Neural crest cell (in vitro differentiated cells): ENCODE data around the gene CD99. TPM values are rescaled to one million over a fixed set of nuclear protein-coding genes. Genes with fewer than 3 reads are reported as not detected.

ENCODE experiments used
- DNase-seq: peaks from one replicate; pipeline ENCODE4 v3.0.0; 2021; ENCODE audit warnings: low read depth, mixed read lengths, low spot score
- H3K27ac Mint-ChIP-seq: one replicate; pipeline ENCODE4 v1.8.0; 2021; ENCODE audit warnings: mild to moderate bottlenecking, mixed read lengths; ENCODE audit not compliant: unreplicated experiment
- H3K27me3 Mint-ChIP-seq: 2 replicates; pipeline ENCODE4 v1.8.0; 2021; ENCODE audit warnings: low read depth, mild to moderate bottlenecking, mixed read lengths
- H3K36me3 Mint-ChIP-seq: 2 replicates; pipeline ENCODE4 v1.8.0; 2021; ENCODE audit warnings: low read depth, mild to moderate bottlenecking, mixed read lengths
- H3K4me1 Mint-ChIP-seq: 2 replicates; pipeline ENCODE4 v1.8.0; 2021; ENCODE audit warnings: mixed read lengths
- H3K4me3 Mint-ChIP-seq: one replicate; pipeline ENCODE4 v1.8.0; 2021; ENCODE audit warnings: mild to moderate bottlenecking, mixed read lengths
- H3K9me3 Mint-ChIP-seq: 2 replicates; pipeline ENCODE4 v1.8.0; 2021; ENCODE audit warnings: mixed read lengths
- total RNA-seq: library from RNA; stranded (reverse); gene quantifications from 2 replicates; pipeline ENCODE4 v1.2.1, GENCODE V29; 2021
- TF ChIP-seq, protein P1 (sequence below): fragments of 200-600 bp; sonication (generic); conservative IDR thresholded peaks from 2 replicates; pipeline ENCODE4 v1.5.0; 2021; ENCODE audit warnings: antibody characterized with exemption, mild to moderate bottlenecking

Gene CD99
- total RNA-seq, 1 donor from 2014 or later = 165 TPM

DNA sequence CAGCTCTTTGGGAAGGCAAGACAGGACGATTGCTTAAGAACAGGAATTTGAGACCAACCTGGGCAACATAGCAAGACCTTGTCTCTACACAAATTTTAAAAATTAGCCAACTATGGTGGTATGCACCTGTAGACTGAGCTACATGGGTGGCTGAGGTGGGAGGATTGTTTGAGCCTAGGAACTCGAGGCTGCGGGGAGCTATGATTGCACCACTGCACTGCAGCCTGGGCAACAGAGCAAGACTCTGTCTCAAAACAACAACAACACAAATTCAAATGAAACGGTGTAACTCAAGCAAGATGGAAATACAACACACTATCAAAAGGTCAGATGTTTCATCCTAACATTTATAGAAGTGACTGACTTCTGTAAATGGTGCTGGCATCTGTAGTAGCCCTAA, 97.9 kb downstream of the CD99 start:
- Mint-ChIP-seq H3K36me3 (no peaks in the 10 kb centered on the region), H3K4me3 (no peak overlapping the region), H3K27ac (no peak overlapping the region), H3K4me1 (peaks cover 6% of the 10 kb centered on the region), H3K27me3 (no peaks in the 10 kb centered on the region), H3K9me3 (no peaks in the 10 kb centered on the region)
- DNase-seq = no peak
- TF ChIP-seq, protein P1, sequence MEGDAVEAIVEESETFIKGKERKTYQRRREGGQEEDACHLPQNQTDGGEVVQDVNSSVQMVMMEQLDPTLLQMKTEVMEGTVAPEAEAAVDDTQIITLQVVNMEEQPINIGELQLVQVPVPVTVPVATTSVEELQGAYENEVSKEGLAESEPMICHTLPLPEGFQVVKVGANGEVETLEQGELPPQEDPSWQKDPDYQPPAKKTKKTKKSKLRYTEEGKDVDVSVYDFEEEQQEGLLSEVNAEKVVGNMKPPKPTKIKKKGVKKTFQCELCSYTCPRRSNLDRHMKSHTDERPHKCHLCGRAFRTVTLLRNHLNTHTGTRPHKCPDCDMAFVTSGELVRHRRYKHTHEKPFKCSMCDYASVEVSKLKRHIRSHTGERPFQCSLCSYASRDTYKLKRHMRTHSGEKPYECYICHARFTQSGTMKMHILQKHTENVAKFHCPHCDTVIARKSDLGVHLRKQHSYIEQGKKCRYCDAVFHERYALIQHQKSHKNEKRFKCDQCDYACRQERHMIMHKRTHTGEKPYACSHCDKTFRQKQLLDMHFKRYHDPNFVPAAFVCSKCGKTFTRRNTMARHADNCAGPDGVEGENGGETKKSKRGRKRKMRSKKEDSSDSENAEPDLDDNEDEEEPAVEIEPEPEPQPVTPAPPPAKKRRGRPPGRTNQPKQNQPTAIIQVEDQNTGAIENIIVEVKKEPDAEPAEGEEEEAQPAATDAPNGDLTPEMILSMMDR = no peak

DNA sequence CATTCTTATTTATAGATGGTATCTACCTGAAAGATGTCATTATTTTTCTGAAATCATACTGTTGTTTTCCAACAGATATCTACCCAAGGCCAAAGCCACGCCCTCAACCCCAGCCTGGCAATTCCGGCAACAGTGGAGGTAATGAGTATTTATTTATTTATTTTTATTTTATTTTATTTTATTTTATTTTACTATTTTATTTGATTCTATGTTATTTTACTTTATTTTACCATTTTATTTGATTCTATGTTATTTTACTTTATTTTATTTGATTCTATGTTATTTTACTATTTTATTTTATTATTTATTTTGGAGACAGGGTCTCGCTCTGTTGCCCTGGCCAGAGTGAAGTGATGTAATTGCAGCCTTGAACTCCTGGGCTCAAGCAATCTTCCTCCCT, 98.5 kb downstream of the CD99 start:
- no peaks in the 10 kb centered on the region for H3K36me3 Mint-ChIP-seq

More for the DNA sequence above, 98.5 kb downstream of the CD99 start:
- TF ChIP-seq, protein P1 = no peak
- no peak for DNase-seq
- peaks cover 6% of the 10 kb centered on the region for H3K4me1 Mint-ChIP-seq
- no peaks in the 10 kb centered on the region for H3K9me3 Mint-ChIP-seq
- no peaks in the 10 kb centered on the region for H3K27me3 Mint-ChIP-seq
- H3K27ac Mint-ChIP-seq = no peak overlapping the region
- no peak overlapping the region for H3K4me3 Mint-ChIP-seq

Other genes starting within 250 kb of the CD99 start
- gene DHRSX, start 190.3 kb upstream of the CD99 start, total RNA-seq = 25.1 and 28.6 TPM in 2 replicates
- gene ZBED1, start 190.3 kb upstream of the CD99 start, total RNA-seq = 41.6 and 42.0 TPM in 2 replicates
- gene XG, start 60.7 kb downstream of the CD99 start, total RNA-seq = not detected in 2 replicates
- 75.6 and 77.9 TPM in 2 replicates for gene GYG2, start 137.6 kb downstream of the CD99 start, total RNA-seq
- 8.8 and 11.2 TPM in 2 replicates for gene ARSD, start 238.0 kb downstream of the CD99 start, total RNA-seq